NB4 (cell line): ENCODE measurements around the gene TTYH3.

Experiments
- MYC ChIP-seq: IDR thresholded peaks from 2 replicates; pipeline ENCODE4 v1.6.1; 2011; ENCODE audit warnings: low read depth, low read length
- POLR2A ChIP-seq: IDR thresholded peaks from 2 replicates; pipeline ENCODE4 v1.6.1; 2011; ENCODE audit warnings: mild to moderate bottlenecking; ENCODE audit not compliant: insufficient read length; ENCODE audit errors: extremely low read depth
- TF ChIP-seq, protein P1 (sequence below): IDR thresholded peaks from one replicate; pipeline ENCODE4 v1.5.1; 2012; ENCODE audit warnings: low read depth, low read length

DNA sequence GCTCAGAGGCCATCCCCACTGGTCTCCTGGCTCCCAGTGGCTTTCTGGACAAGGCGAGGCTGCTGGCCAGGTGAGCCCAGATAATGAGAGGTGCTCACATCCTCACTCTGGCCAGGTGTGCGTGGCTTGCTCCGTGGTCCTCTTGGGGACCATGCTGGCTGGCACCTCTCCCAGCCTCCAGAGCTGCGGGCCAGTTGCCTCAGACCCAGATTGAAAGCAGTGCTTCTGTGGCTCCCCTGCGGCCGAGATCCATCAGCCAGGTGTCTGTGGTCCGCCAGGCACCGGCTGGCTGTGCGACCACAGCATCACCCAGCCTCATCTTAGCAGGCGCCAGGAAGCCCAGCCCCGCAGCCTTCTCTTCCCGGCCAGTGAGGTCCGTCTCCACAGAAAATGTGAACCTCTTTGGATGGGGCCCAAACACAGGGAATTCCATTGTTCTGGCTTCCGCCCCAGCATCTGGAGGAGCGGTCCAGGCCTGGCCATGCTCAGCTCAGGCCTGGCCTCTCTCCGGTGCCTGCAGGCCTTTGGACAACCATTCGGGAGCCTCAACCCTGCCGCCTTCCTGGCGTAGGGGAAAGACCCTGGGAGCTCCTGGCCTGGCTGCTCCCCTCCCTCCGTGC lies 5.2 kb upstream of the TTYH3 start:
- TF ChIP-seq, protein P1, sequence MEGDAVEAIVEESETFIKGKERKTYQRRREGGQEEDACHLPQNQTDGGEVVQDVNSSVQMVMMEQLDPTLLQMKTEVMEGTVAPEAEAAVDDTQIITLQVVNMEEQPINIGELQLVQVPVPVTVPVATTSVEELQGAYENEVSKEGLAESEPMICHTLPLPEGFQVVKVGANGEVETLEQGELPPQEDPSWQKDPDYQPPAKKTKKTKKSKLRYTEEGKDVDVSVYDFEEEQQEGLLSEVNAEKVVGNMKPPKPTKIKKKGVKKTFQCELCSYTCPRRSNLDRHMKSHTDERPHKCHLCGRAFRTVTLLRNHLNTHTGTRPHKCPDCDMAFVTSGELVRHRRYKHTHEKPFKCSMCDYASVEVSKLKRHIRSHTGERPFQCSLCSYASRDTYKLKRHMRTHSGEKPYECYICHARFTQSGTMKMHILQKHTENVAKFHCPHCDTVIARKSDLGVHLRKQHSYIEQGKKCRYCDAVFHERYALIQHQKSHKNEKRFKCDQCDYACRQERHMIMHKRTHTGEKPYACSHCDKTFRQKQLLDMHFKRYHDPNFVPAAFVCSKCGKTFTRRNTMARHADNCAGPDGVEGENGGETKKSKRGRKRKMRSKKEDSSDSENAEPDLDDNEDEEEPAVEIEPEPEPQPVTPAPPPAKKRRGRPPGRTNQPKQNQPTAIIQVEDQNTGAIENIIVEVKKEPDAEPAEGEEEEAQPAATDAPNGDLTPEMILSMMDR = no peak
- no peak for TF ChIP-seq POLR2A
- no peak for TF ChIP-seq MYC
